SIG-M5 treated with dmso at 0.1 percent for 504 hours (cell line): ENCODE measurements around the gene SLC18A3.

Source experiments
- DNase-seq: peaks from one replicate; lab custom pipeline; 2025; ENCODE audit not compliant: unreplicated experiment; lab: John Stamatoyannopoulos, UW

SLC18A3 gene

GRCh38 chr10:49610114-49610457 lies at the start of gene SLC18A3:
TSS of gene SLC18A3 (plus strand) at chr10:49610310. CDS start at chr10:49610741, 431 bp downstream.
- no peak for DNase-seq

GRCh38 chr10:49560526-49560925 lies 49.6 kb upstream of the SLC18A3 start:
- DNase-seq = no peak

GRCh38 chr10:49562893-49563292 lies 47.2 kb upstream of the SLC18A3 start:
- DNase-seq = no peak

GRCh38 chr10:49564461-49565009 lies 45.6 kb upstream of the SLC18A3 start:
- no peak for DNase-seq

- DNase-seq = no peak
Measured at GRCh38 chr10:49567810-49568209, 42.3 kb upstream of the SLC18A3 start.

- no peak for DNase-seq
Measured at GRCh38 chr10:49568235-49568634, 41.9 kb upstream of the SLC18A3 start.

GRCh38 chr10:49569031-49569631 lies 41.0 kb upstream of the SLC18A3 start:
- DNase-seq = peak; percentile 8

- DNase-seq = no peak
Measured at GRCh38 chr10:49571388-49571787, 38.7 kb upstream of the SLC18A3 start.

GRCh38 chr10:49572594-49573114 lies 37.5 kb upstream of the SLC18A3 start:
- no peak for DNase-seq

GRCh38 chr10:49575489-49576072 lies 34.5 kb upstream of the SLC18A3 start:
- DNase-seq = no peak

GRCh38 chr10:49577182-49577925 lies 32.8 kb upstream of the SLC18A3 start:
- DNase-seq = no peak

GRCh38 chr10:49578392-49578791 lies 31.7 kb upstream of the SLC18A3 start:
- no peak for DNase-seq

GRCh38 chr10:49579621-49580020 lies 30.5 kb upstream of the SLC18A3 start:
- DNase-seq = no peak

GRCh38 chr10:49585387-49585786 lies 24.7 kb upstream of the SLC18A3 start:
- DNase-seq = no peak

- DNase-seq = no peak
Measured at GRCh38 chr10:49587981-49588380, 22.1 kb upstream of the SLC18A3 start.

GRCh38 chr10:49592726-49593563 lies 17.2 kb upstream of the SLC18A3 start:
- peak; percentile 48 for DNase-seq

GRCh38 chr10:49593564-49593875 lies 16.6 kb upstream of the SLC18A3 start:
- no peak for DNase-seq

- DNase-seq = no peak
Measured at GRCh38 chr10:49593998-49594397, 16.1 kb upstream of the SLC18A3 start.

- DNase-seq = peak; percentile 23
Measured at GRCh38 chr10:49594594-49594993, 15.5 kb upstream of the SLC18A3 start.

- no peak for DNase-seq
Measured at GRCh38 chr10:49595003-49595712, 15.0 kb upstream of the SLC18A3 start.
